CD4-positive, alpha-beta T cell treated with Interleukin-17A for 4 hours (primary cell): Measurements from ENCODE around the gene LYZL2.
A peak's percentile ranks its signal among the peaks of the same experiment; 100 is the strongest.

Experiments
- DNase-seq: peaks from one replicate; pipeline ENCODE4 v3.0.0-alpha.2; 2020; ENCODE audit warnings: mixed read lengths

The LYZL2 gene

DNA sequence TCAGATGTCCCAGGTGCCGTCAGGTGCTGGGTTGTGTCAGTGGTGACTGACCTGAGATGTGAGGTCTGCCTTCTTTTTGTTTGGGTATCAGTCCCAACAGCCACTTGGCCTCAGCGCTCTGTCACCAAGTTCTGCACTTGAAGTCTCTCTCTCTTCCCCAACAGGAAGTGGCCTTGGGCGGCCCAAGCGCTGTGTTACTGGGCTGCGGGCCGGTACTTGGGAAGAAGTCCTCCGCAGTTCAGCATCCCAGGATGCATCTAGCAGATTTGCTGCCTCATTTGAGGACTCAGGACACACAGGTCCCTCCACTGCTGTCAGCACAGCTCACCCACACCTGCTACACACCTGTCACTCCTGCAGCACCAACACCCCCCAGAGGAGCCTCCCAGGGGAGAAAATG, 40.1 kb downstream of the LYZL2 start:
- no peak for DNase-seq

- no peak for DNase-seq
These were observed 42.0 kb downstream of the LYZL2 start for GRCh38 chr10:30587522-30588031.

- DNase-seq, result no peak
These were observed 42.7 kb downstream of the LYZL2 start for GRCh38 chr10:30586828-30587227.

DNA sequence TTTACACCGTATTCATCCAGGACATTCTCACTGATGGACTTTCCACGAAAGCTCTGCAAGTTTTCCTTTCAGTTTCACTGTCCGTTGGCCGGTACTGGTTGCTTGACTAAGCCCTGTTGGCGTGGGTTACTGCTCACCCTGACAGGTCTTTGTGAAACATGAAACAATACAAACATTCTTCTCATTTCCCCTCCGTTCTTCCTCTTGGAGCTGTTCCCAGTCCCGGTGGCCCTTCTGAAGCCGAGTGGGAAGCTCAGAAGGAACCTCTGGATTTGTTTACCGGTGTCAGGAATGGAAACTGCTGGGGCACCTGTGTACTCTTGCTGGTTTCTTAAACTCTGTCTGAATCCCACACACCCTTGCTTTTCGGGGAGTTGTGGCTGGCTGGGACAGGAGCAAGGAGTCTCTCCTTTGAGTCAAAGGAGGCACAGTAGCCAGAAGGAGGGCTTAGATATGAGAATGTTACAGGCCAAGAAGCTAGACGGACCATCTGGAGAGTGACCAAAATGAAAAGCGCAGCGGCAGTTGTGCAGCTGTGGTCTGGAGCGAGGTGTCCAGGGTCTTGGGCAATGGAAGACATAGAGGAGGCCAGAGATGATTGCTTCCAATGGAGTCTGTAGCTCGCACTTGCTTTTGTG, 45.7 kb downstream of the LYZL2 start:
- no peak for DNase-seq

DNA sequence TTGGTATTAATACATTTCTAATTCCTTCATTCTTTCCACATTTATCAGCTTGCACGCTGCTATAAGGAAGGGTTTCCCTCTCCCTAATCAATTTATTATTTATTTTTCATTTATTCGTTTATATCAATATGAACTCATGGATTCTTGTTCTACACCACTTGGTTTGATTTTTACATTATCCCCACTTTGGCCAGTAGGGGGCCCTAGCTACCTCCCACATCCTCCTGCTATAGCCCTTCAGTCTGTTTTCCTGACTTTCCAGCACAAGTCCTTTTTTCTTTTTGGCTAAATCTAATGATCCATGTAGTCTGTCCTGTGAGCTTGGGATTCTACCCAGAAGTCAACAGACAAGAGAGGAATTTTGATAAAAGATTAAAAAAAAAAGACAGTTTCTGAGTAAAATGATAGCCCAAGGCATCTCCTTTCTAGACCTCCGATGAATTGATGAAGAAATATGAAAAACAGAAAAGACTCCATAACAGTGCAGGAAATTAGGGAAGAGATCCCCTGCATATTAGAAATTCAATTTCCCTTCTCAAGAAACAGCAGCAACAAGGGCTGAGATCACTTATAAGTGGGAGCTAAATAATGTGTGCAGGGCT, 47.7 kb downstream of the LYZL2 start:
- peak; percentile 41 for DNase-seq

GRCh38 chr10:30580676-30581075, 48.9 kb downstream of the LYZL2 start:
- DNase-seq, result no peak

GRCh38 chr10:30580241-30580640, 49.3 kb downstream of the LYZL2 start:
- no peak for DNase-seq

DNA sequence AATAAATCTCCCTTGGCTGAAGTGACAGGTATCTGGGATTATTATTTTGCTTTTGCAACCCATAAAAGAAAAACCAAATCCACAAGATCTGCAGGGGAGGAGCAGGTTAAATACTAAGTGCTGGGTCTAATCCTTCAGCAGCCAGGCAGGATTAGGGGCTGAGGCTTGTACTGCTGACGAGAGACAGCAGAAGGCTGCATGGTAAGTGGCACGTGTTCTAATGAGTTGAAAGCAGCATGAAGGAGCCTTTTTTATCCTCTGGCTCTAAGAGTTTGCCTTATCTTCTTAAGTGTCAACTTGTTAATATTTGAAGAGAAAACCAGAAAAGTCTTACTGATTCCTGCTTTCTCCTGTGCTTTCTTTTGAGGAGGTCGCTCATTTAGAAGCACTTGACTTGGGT, 50.0 kb downstream of the LYZL2 start:
- no peak for DNase-seq

DNA sequence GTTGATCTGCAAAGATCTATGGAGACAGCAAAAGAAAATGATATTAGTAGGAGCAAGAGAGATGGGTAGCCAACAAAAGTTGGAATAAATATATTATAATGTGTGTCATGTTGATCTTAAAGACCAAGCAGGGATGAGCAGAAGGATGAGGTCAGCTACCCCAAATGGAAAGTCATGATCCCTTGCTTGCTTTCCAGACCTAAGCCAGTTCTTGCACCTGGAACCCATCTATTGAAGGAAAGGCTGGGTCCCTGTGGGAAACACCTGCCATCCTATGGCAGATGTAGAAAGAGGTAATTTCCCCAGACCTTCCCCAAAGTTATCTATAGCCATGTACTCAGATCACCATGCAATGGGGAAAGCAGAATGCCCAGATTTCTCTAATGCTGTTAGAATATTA, 52.5 kb downstream of the LYZL2 start:
- DNase-seq, result no peak

- no peak for DNase-seq
These were observed 52.9 kb downstream of the LYZL2 start for GRCh38 chr10:30576641-30577040.

DNA sequence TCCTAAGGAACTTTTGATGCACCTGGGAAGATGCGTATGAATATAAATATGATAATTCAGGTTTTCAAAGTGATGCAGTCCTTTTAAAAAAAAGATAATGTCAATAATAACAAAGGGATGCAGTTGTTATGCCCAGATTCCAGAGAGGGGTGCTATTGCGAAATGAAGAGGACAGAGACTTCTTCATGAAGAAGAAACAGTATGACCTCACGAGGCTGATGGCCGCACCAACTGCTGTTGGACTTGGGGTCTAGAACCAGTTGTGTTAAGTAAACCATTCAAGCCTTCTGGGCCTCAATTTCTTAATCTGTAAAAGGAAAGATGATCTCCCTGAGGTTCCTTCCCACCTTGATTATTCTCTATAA, 55.1 kb downstream of the LYZL2 start:
- no peak for DNase-seq

DNA sequence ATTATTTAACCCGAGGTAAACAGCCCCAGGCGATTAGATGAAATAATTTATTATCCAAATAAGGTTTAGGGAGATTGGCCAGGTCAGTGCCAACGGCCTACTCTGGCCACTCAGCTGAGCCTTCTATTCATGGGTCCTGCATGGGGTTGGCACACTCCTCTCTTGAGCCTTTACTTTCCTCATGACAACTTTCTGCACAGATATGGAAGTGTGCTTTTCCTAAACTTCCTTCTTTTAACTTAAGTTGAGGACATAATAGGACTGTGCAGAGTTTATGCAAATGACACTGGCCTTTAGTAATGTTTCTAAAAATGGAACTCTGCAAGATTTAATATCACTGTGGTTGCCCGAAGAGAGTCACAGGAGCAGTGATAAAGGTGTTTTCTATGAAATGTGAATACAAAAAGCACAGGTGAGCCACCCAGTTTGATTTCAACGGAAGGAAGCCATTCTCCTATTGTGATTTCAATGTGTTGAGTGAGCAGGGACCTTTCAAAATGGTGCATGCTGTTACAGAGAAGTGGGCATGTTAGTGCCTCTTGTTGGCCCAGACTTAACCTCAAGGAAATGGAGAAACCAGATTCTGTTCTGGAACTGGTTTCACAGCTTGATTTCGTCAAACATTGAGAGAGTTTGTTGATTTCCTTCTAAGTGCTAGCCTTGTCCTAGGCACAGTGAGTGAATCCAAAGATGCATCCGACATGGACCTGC, 55.7 kb downstream of the LYZL2 start:
- no peak for DNase-seq

DNA sequence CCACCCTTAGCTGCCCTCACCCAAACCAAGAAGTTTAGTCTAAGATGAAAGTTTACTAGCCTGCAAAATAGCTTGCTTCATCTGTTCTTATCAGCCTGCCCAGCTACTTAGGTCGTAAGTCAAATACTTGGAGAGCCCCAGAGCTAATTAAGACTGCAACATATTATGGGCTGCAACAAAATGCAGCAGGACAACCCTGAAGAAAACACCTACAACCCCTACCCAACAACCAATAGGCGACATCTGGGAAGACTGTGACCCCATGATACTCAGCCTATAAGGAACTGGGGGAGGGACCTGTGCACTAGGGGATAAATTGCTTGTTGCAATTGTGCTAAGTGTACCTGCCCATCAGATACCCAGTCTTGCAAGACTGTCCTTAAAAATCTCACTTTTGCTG, 64.1 kb downstream of the LYZL2 start:
- no peak for DNase-seq

DNA sequence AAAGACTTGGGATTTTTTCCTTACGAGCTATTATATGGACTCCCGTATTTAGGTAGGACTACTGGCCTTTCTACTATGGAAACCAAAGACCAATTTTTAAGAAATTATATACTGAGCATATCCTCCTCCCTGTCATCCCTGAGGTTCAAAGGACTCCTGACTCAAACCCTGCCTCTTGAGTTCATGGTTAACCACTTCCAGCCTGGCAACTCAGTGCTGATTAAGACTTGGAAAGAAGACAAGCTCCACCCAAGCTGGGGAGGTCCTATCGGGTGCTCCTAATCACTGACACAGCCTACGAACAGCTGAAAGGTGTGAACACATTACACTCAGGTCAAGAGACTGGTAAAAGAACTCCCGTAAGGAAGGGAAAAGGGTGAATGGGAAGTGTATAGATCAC, 66.8 kb downstream of the LYZL2 start:
- DNase-seq, result no peak
